AG10803 (cell line): ENCODE measurements around the gene ADARB2.

Experiments
- DNase-seq: peaks from one replicate; pipeline ENCODE4 v3.0.0; 2010; ENCODE audit warnings: low read depth
- H3K4me3 ChIP-seq: 2 replicates; pipeline ENCODE4 v1.5.1; 2011; ENCODE audit warnings: mild to moderate bottlenecking, low read length, control low read depth
- TF ChIP-seq, protein P1 (sequence below): conservative IDR thresholded peaks from 2 replicates; pipeline ENCODE4 v1.5.1; 2011; ENCODE audit warnings: mild to moderate bottlenecking, low read length, control low read depth, inconsistent platforms

Gene ADARB2

DNA sequence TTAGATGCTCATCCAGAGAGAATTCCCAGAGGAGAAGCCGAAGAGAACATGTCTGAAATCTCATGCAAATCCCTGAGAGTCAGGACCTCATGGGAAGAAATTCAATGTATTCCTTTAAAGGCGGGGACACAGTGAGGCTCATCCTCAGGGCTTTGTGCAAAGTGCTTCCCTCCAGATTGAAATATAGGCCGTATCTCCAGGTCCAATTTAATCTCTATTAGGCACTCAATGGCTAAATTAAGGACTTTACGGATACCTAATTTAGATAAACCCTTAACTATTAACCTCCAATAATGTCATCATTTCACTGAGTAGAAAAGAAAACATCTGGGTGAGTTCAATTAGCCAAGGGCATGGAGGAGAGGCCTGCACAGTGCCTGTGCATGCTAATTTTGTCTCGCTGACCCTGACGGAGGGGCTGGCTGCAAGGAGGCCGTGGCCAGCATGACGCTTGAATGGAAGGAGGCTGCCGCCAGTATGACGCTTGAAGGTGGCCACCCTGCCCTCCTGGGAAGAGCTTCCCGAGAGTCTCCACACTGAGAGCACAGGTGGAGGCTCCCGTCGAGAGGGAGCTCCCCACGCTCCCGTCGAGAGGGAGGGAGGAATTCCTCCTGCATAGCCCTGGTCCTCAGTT is 287.6 kb downstream of the ADARB2 start:
- TF ChIP-seq, protein P1, sequence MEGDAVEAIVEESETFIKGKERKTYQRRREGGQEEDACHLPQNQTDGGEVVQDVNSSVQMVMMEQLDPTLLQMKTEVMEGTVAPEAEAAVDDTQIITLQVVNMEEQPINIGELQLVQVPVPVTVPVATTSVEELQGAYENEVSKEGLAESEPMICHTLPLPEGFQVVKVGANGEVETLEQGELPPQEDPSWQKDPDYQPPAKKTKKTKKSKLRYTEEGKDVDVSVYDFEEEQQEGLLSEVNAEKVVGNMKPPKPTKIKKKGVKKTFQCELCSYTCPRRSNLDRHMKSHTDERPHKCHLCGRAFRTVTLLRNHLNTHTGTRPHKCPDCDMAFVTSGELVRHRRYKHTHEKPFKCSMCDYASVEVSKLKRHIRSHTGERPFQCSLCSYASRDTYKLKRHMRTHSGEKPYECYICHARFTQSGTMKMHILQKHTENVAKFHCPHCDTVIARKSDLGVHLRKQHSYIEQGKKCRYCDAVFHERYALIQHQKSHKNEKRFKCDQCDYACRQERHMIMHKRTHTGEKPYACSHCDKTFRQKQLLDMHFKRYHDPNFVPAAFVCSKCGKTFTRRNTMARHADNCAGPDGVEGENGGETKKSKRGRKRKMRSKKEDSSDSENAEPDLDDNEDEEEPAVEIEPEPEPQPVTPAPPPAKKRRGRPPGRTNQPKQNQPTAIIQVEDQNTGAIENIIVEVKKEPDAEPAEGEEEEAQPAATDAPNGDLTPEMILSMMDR = no peak
- H3K4me3 ChIP-seq = no peak overlapping the region
- DNase-seq = no peak

DNA sequence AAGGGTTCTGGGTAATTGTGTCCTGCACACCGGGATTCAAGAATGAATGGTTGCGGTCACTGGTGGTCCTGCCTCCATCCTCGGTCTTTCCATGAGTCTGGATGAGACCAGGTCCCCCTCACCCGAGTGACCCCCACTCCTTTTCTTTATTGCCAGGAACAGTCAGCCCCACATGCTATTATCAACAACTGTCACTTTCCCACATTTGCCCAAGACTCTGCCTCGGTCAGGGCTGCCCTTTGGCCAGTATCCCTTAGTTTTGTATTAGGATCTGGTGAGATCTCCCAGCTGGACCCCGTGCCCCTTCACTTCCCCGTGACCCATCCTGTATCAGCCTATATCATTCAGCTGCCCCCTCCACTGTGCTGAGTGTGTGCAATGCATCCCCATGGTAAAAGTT is 288.3 kb downstream of the ADARB2 start:
- H3K4me3 ChIP-seq = no peak overlapping the region
- TF ChIP-seq, protein P1 = no peak
- DNase-seq = no peak

DNA sequence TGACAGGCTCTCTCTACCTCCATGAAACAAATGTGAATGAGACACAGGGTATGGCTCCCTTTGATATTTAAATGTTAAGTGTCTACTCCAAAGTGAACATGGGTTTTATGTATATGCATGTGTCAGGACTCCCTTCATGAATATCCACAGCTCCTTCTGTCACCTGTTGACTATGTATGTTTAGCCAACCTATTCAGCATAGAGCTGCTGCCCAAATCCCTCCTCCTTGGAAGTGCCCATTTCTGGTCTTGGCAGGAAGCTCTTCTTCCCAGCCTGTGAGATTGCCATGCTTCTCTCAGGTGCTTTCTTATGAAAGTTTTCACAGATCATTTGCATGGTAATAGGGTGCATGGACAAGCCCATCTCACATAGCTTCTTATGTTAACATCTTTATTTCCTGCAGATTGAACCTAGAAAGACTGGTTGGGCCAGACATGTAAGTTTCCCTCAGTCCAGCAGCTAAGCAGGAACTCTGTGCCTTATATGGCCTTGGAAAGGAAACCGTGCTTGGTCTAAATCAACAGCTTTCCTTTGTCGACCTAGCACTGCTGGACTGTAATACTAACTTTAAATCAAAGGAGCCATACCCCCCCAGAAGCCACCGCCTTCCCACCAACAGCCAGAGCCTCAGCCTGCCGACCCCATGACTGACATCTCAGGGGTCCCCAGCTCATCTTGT is 288.9 kb downstream of the ADARB2 start:
- H3K4me3 ChIP-seq = no peak overlapping the region
- no peak for DNase-seq
- TF ChIP-seq, protein P1 = no peak

DNA sequence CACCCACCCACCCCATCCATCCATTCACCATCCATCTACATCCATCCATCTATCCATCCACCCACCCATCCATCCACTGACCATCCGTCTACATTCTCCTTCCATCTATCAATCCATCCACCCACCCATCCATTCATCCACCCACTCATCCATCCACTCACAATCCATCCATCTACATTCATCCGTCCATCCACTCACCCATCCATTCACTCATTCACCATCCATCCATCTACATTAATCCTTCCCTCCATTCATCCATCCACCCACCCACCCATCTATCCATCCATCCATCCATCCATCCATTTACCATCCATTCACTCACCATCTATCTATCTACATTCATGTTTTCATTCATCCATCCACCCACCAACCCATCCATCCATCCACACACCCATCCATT is 292.5 kb downstream of the ADARB2 start:
- TF ChIP-seq, protein P1 = no peak
- DNase-seq = no peak
- H3K4me3 ChIP-seq = no peak overlapping the region

DNA sequence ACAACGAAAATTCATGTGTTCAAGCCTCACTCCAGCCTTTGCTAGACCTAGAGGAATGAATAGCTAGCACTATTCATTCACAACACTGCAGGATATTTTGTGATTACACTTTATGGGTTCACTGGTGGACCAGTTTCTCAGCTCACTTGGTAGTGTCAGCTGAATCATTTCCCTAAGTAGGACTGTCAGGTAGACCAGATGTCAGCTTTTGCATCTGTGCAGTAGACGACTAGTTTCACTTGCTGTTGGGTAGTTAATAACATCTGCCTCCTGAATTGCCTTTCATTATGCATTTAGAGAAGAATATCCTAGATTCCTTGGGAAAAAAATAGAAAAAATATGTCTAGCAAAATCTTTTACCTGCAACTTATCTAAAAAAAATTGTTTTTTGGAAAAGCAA is 296.4 kb downstream of the ADARB2 start:
- DNase-seq = no peak
- TF ChIP-seq, protein P1 = no peak
- no peak overlapping the region for H3K4me3 ChIP-seq

DNA sequence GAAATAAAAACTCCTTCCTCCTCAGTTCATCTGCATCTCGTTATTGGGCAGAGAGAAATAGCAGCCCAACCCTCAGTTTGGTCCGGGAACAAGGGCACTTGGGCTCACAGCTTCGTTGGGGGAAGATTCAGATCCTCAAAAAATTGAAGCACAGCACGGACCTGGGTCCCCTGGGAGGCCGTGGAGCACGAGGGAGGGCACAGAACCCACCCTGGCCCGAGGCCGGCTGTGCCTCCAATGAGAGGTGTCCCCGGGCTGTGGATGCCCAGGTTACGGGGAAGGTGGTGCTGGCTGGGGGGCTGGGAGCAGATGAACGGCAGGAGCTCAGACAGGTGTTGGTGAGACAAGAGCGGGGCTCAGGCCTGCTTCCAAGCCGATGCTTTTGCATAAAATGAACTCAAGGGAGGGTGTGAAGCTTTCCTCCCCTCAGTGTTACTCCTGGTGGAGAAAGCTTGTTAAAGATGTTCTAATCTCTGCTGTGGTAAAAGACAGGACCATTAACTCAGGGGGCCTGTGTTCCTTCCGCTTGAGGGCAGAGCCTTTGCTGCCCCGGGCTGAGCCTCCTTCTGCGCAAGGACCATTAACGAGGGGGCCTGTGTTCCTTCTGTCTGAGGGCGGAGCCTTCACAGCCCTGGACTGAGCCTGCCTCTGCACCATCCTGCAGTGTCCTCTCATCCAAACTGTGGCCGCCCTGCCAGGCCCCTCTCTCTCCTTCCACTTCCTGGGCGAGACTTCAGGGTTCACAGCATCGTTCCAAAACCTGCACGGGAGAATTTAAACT is 302.2 kb downstream of the ADARB2 start:
- TF ChIP-seq, protein P1 = no peak
- no peak overlapping the region for H3K4me3 ChIP-seq
- DNase-seq = no peak

DNA sequence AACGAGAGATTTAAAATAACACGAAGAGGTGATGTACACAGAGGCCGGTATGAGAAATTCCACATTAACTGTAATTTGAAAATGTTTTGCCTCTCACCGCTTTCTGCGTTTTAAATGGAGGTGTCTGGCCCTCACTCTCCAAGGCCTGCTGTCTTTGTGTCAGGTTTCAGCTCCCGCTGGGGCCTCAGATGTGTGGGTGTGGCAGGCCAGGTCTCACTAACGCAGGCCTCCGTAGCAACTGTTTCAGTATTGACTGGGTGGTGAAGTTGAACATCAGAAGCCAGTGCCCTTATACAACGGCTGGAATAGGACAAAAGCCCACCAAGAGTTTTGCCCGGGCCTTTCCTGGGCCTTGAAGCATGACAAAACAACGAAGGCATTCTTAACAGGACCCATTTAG is 303.1 kb downstream of the ADARB2 start:
- H3K4me3 ChIP-seq = no peak overlapping the region
- TF ChIP-seq, protein P1 = no peak
- DNase-seq = no peak
